ENCODE measurements around the gene PLPPR5.

PLPPR5 gene

GRCh38 chr1:99017655-99018054, 13.0 kb upstream of the PLPPR5 start:
- TF ChIP-seq, protein P1, sequence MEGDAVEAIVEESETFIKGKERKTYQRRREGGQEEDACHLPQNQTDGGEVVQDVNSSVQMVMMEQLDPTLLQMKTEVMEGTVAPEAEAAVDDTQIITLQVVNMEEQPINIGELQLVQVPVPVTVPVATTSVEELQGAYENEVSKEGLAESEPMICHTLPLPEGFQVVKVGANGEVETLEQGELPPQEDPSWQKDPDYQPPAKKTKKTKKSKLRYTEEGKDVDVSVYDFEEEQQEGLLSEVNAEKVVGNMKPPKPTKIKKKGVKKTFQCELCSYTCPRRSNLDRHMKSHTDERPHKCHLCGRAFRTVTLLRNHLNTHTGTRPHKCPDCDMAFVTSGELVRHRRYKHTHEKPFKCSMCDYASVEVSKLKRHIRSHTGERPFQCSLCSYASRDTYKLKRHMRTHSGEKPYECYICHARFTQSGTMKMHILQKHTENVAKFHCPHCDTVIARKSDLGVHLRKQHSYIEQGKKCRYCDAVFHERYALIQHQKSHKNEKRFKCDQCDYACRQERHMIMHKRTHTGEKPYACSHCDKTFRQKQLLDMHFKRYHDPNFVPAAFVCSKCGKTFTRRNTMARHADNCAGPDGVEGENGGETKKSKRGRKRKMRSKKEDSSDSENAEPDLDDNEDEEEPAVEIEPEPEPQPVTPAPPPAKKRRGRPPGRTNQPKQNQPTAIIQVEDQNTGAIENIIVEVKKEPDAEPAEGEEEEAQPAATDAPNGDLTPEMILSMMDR (IDR thresholded peaks at IDR 0.05): no peak
- Histone ChIP-seq H3K4me2 (ENCODE audit: low read length) (no peak overlapping the region), H3K4me3 (ENCODE audit: low read depth, low read length) (no peak overlapping the region), H3K9ac (no peak overlapping the region), H3K36me3 (ENCODE audit: control insufficient read depth, insufficient read depth, low read length) (no peaks in the 10 kb centered on the region), H3K9me3 (ENCODE audit: control insufficient read depth, low read length) (no peaks in the 10 kb centered on the region), H3K27ac (no peak overlapping the region), H2AFZ (no peak overlapping the region), H3K79me2 (no peaks in the 10 kb centered on the region), H3K27me3 (ENCODE audit: control insufficient read depth, insufficient read depth, low read length) (no peaks in the 10 kb centered on the region), H3K4me1 (no peaks in the 10 kb centered on the region)

DNA sequence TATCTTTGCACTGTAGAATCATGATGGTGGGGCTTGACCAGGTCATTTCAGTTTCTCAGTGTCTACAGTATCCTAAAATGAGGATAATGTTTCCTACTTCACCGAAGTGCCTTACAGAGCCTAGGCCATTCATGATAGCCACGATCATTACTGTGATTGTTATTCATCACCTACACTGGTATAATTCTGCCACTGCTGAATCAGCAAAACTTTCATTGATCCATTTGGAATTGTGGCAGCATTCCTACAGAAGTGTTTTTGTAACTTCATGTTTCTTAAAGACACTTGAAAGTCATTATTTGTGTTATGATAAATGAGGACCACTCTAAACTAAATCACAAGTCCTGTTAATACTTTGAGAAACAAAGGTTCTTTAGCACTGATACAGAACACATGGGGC, 6.0 kb upstream of the PLPPR5 start:
- Histone ChIP-seq H3K27me3 (ENCODE audit: control insufficient read depth, insufficient read depth, low read length) (no peaks in the 10 kb centered on the region), H3K4me2 (ENCODE audit: low read length) (no peak overlapping the region), H2AFZ (no peak overlapping the region), H3K9ac (no peak overlapping the region), H3K27ac (no peak overlapping the region), H3K9me3 (ENCODE audit: control insufficient read depth, low read length) (no peaks in the 10 kb centered on the region), H3K4me3 (ENCODE audit: low read depth, low read length) (no peak overlapping the region), H3K4me1 (no peaks in the 10 kb centered on the region), H3K36me3 (ENCODE audit: control insufficient read depth, insufficient read depth, low read length) (no peaks in the 10 kb centered on the region), H3K79me2 (no peaks in the 10 kb centered on the region)
- TF ChIP-seq, protein P1 (IDR thresholded peaks at IDR 0.05): no peak

DNA sequence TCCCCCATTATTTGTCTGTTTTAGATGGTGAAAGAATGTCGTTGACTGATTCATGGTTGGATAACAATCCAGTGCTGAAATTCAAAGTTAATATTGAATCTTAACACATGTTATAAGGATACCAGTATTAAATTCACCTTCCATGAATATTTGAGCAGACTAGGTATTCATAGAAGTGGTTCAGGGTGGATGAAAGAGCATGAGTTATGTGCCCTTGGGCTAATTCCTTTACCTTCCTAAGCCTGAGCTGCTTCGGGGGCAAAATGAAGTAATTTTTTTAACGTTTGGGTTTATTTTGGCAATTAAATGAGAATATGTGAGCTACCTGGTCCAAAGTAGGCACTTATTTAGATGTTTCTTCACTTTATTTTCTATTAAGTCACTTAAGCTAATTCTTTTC, 2.7 kb upstream of the PLPPR5 start:
- Histone ChIP-seq H3K4me1 (no peaks in the 10 kb centered on the region), H3K79me2 (no peaks in the 10 kb centered on the region), H3K36me3 (ENCODE audit: control insufficient read depth, insufficient read depth, low read length) (no peaks in the 10 kb centered on the region), H3K27ac (no peak overlapping the region), H3K9ac (no peak overlapping the region), H2AFZ (no peak overlapping the region), H3K4me3 (ENCODE audit: low read depth, low read length) (no peak overlapping the region), H3K9me3 (ENCODE audit: control insufficient read depth, low read length) (no peaks in the 10 kb centered on the region), H3K4me2 (ENCODE audit: low read length) (no peak overlapping the region), H3K27me3 (ENCODE audit: control insufficient read depth, insufficient read depth, low read length) (no peaks in the 10 kb centered on the region)
- TF ChIP-seq, protein P1 (IDR thresholded peaks at IDR 0.05): no peak

- Histone ChIP-seq H3K27me3 (ENCODE audit: control insufficient read depth, insufficient read depth, low read length) (no peaks in the 10 kb centered on the region), H3K4me1 (no peaks in the 10 kb centered on the region), H3K79me2 (no peaks in the 10 kb centered on the region), H3K27ac (no peak overlapping the region), H3K36me3 (ENCODE audit: control insufficient read depth, insufficient read depth, low read length) (no peaks in the 10 kb centered on the region), H3K4me2 (ENCODE audit: low read length) (no peak overlapping the region), H3K9ac (no peak overlapping the region), H3K4me3 (ENCODE audit: low read depth, low read length) (no peak overlapping the region), H3K9me3 (ENCODE audit: control insufficient read depth, low read length) (no peaks in the 10 kb centered on the region), H2AFZ (no peak overlapping the region)
- TF ChIP-seq, protein P1 (IDR thresholded peaks at IDR 0.05): no peak
These were observed 879 bp upstream of the PLPPR5 start for GRCh38 chr1:99005537-99005942.

DNA sequence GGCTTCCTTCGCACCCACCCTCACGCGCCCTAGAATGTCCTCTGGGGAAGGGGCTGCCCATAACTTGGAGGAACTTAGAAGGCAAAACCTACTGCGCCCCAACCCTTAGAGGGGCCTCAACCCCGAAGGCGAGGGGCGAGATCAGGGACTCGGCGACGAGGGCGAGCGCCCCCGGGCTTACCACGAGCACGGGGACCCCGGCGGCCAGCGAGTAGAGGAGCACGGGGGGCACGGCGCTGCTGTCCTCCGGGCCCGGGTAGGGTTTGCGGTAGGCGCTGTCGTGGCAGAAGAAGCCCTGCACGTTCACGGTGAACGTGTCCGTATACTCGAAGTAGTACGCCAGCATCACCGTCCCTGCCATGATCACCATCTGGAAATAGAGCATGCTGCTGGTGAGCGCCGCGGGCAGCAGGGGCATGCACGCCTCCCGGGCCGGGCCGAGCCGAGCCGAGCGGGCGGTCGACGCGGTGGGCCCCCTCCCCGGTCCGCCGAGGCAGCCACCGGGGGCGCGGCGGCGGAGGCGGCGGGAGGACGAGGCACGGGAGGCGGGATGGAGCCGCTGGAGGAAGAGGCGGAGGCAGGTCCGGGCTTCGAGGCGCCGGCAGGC, 304 bp downstream of the PLPPR5 start:
- Histone ChIP-seq H3K27me3 (ENCODE audit: control insufficient read depth, insufficient read depth, low read length) (no peaks in the 10 kb centered on the region), H3K9me3 (ENCODE audit: control insufficient read depth, low read length) (no peaks in the 10 kb centered on the region), H3K27ac (no peak overlapping the region), H2AFZ (peak overlapping the region; percentile 38), H3K36me3 (ENCODE audit: control insufficient read depth, insufficient read depth, low read length) (no peaks in the 10 kb centered on the region), H3K9ac (no peak overlapping the region), H3K4me3 (ENCODE audit: low read depth, low read length) (no peak overlapping the region), H3K79me2 (no peaks in the 10 kb centered on the region), H3K4me2 (ENCODE audit: low read length) (peak overlapping the region; percentile 62), H3K4me1 (no peaks in the 10 kb centered on the region)
- TF ChIP-seq, protein P1 (IDR thresholded peaks at IDR 0.05): no peak

All from parathyroid adenoma (tissue), 2 donors.